HG03457 (cell line): ENCODE measurements around the gene COQ8A.

Experiments used
- ATAC-seq: cut with Tn5 transposase; IDR thresholded peaks from one replicate; pipeline ENCODE4 v1.9.1; 2021; ENCODE audit warnings: moderate number of reproducible peaks; ENCODE audit not compliant: unreplicated experiment

COQ8A gene

GRCh38 chr1:227002531-227003049 lies 62.5 kb downstream of the COQ8A start:
- ATAC-seq, result no peak

GRCh38 chr1:227003165-227003564 lies 63.1 kb downstream of the COQ8A start:
- ATAC-seq, result no peak

GRCh38 chr1:227004796-227005195 lies 64.7 kb downstream of the COQ8A start:
- ATAC-seq, result no peak

GRCh38 chr1:227006226-227006796 lies 66.2 kb downstream of the COQ8A start:
- ATAC-seq, result no peak

- no peak for ATAC-seq
Observed at GRCh38 chr1:227009937-227010336, 69.8 kb downstream of the COQ8A start.

GRCh38 chr1:227010645-227011044 lies 70.6 kb downstream of the COQ8A start:
- ATAC-seq, result no peak

GRCh38 chr1:227016990-227017389 lies 76.9 kb downstream of the COQ8A start:
- ATAC-seq, result no peak

GRCh38 chr1:227032396-227032795 lies 92.3 kb downstream of the COQ8A start:
- no peak for ATAC-seq

GRCh38 chr1:227033880-227034279 lies 93.8 kb downstream of the COQ8A start:
- ATAC-seq, result no peak

GRCh38 chr1:227035316-227035715 lies 95.2 kb downstream of the COQ8A start:
- no peak for ATAC-seq

- ATAC-seq, result no peak
Observed at GRCh38 chr1:227037121-227037520, 97.0 kb downstream of the COQ8A start.
